ENCODE measurements around the gene ADD2. TPM values are rescaled to one million over a fixed set of nuclear protein-coding genes. Genes with fewer than 3 reads are reported as not detected.
A peak's percentile ranks its signal among the peaks of the same experiment; 100 is the strongest.

ADD2 gene
- total RNA-seq, 1 donor from 2014 or later, result 1.1 TPM

GRCh38 chr2:70789304-70790135, 21.5 kb upstream of the ADD2 start:
- TF ChIP-seq CTCF (IDR thresholded peaks at IDR 0.05; ENCODE audit: unreplicated experiment), result peak; percentile 72
- H3K27me3 Mint-ChIP-seq, result peaks cover 80% of the 10 kb centered on the region

GRCh38 chr2:70785137-70785911, 17.3 kb upstream of the ADD2 start:
- peaks cover 66% of the 10 kb centered on the region for H3K27me3 Mint-ChIP-seq
- H3K4me1 Mint-ChIP-seq (ENCODE audit: low read depth), result peaks cover 6% of the 10 kb centered on the region
- TF ChIP-seq CTCF (IDR thresholded peaks at IDR 0.05; ENCODE audit: unreplicated experiment), result peak; percentile 45
- no peak for DNase-seq (ENCODE audit: low spot score, unreplicated experiment)
- no peaks in the 10 kb centered on the region for H3K36me3 Mint-ChIP-seq (ENCODE audit: insufficient read depth)
- no peaks in the 10 kb centered on the region for H3K9me3 Mint-ChIP-seq (ENCODE audit: low read depth)
- H3K27ac Mint-ChIP-seq, result no peak overlapping the region
- H3K4me3 Mint-ChIP-seq (ENCODE audit: low read depth), result no peak overlapping the region

More at GRCh38 chr2:70789304-70790135, 21.5 kb upstream of the ADD2 start:
- Mint-ChIP-seq H3K4me1 (ENCODE audit: low read depth) (peaks cover 6% of the 10 kb centered on the region), H3K27ac (peak overlapping the region; percentile 79), H3K9me3 (ENCODE audit: low read depth) (no peaks in the 10 kb centered on the region), H3K4me3 (ENCODE audit: low read depth) (peak overlapping the region; percentile 29), H3K36me3 (ENCODE audit: insufficient read depth) (no peaks in the 10 kb centered on the region)
- peak; percentile 42 for DNase-seq (ENCODE audit: low spot score, unreplicated experiment)

GRCh38 chr2:70784320-70784719, 16.3 kb upstream of the ADD2 start:
- Mint-ChIP-seq H3K4me3 (ENCODE audit: low read depth) (no peak overlapping the region), H3K9me3 (ENCODE audit: low read depth) (no peaks in the 10 kb centered on the region), H3K36me3 (ENCODE audit: insufficient read depth) (no peaks in the 10 kb centered on the region), H3K4me1 (ENCODE audit: low read depth) (peaks cover 4% of the 10 kb centered on the region), H3K27me3 (peaks cover 67% of the 10 kb centered on the region), H3K27ac (no peak overlapping the region)
- DNase-seq (ENCODE audit: low spot score, unreplicated experiment), result no peak
- TF ChIP-seq CTCF (IDR thresholded peaks at IDR 0.05; ENCODE audit: unreplicated experiment), result no peak

- Mint-ChIP-seq H3K27ac (no peak overlapping the region), H3K36me3 (ENCODE audit: insufficient read depth) (no peaks in the 10 kb centered on the region), H3K9me3 (ENCODE audit: low read depth) (no peaks in the 10 kb centered on the region), H3K27me3 (peaks cover 59% of the 10 kb centered on the region), H3K4me3 (ENCODE audit: low read depth) (no peak overlapping the region), H3K4me1 (ENCODE audit: low read depth) (no peaks in the 10 kb centered on the region)
- DNase-seq (ENCODE audit: low spot score, unreplicated experiment), result no peak
- no peak for TF ChIP-seq CTCF (IDR thresholded peaks at IDR 0.05; ENCODE audit: unreplicated experiment)
These were observed 12.0 kb upstream of the ADD2 start for GRCh38 chr2:70779911-70780545.

GRCh38 chr2:70779491-70779890, 11.5 kb upstream of the ADD2 start:
- Mint-ChIP-seq H3K27ac (no peak overlapping the region), H3K9me3 (ENCODE audit: low read depth) (no peaks in the 10 kb centered on the region), H3K4me1 (ENCODE audit: low read depth) (no peaks in the 10 kb centered on the region), H3K36me3 (ENCODE audit: insufficient read depth) (no peaks in the 10 kb centered on the region), H3K27me3 (peaks cover 64% of the 10 kb centered on the region), H3K4me3 (ENCODE audit: low read depth) (no peak overlapping the region)
- no peak for DNase-seq (ENCODE audit: low spot score, unreplicated experiment)
- TF ChIP-seq CTCF (IDR thresholded peaks at IDR 0.05; ENCODE audit: unreplicated experiment), result no peak
